Activated CD4-positive, alpha-beta T cell treated with anti-CD3 and anti-CD28 coated beads for 4 hours (primary cell): ENCODE results near the gene CACNA1S.

Source experiments
- DNase-seq, 2 donors: peaks; one replicate each; pipeline ENCODE4 v3.0.0-alpha.2; 2020

Gene CACNA1S

DNA sequence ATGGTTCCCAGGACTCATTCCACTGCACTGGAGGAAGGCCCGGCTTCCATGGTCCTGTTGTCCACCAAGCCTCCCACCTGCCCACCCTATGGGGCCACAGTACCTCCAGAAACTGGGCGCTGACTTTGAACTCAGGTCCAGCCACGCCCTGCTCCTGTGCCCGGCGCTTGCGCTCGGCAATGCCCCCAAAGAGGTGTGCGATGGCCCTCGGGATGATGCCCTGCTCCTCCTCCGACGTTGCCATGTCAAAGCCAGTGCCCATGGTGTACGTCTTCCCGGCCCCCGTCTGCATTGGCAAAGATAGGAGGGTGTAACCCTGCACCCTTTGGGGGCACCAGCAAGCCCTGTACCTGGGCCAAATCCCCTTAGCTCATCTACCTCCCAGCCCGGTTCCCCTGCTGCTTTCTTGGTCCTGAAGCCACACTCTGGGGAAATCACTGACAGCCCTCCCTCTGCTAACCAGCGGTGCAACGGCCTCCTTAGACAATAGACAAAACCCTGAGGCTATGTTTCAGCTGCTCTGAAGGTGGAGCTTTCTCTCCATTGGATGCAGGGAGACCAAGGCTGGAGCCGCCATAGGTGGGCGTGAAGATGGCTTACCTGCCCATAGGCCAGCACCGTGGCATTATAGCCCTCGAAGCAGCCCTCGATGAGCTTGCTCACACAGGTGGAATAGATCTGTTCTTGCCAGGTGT is 103.4 kb downstream of the CACNA1S start:
- DNase-seq: no peak

DNA sequence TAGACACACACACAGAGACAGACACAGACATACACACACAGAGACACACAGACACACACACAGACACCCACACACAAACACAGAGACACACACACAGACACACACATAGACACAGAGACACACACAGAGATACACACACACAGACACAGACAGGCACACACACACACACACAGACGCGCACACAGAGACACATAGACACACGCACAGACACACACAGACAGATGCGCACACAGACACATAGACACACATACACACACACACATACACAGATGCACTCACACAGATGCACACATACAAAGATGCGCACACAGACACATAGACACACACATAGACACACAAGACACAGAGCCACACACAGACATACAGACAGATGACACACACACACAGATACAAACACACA is 104.7 kb downstream of the CACNA1S start:
- DNase-seq: no peak

- DNase-seq: no peak
Measured at GRCh38 chr1:201006450-201006849, 105.8 kb downstream of the CACNA1S start.

- DNase-seq: no peak
Measured at GRCh38 chr1:201004732-201005131, 107.5 kb downstream of the CACNA1S start.

DNA sequence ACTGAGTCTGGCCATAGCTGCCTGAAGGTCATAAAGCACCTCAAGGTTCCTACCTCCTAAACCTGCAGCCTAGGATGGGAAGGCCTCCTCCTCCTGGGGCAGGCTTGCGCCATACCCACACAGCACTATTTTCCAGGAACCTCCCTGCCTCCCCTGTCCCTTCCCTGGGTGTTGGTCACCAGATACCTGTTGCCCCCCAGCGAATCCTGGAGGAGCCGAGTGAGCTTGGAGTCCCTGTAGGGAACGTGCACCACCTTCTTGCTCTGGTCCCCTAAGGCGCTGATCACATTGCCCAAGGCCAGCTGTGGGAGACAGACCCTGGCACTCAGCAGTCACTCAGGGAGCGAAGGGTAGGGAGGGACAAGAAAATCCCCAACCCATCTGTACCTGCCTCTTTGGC is 108.1 kb downstream of the CACNA1S start:
- DNase-seq: no peak

- DNase-seq: no peak
Measured at GRCh38 chr1:201002510-201002909, 109.7 kb downstream of the CACNA1S start.

GRCh38 chr1:201001962-201002361 is 110.3 kb downstream of the CACNA1S start:
- DNase-seq: no peak

DNA sequence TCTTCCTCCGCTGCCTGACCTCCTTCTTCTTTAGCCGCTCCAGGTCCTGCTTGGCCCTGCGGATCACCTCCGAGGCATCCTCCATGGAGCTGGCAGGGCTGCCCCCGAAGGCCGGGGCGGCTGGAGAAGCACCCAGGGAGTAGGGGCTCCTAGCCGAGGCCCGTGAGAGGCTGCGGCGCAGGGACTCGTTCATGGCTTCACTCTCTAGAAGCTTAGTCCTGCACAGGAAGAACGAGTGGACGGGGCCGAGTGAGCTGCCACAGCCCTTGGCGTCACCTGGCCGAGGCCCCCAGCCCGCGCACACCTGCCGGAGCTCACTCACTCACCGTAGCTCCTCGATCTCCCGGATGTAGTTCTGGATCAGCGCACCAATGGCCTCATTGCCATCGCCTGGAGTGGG is 111.8 kb downstream of the CACNA1S start:
- DNase-seq: no peak

DNA sequence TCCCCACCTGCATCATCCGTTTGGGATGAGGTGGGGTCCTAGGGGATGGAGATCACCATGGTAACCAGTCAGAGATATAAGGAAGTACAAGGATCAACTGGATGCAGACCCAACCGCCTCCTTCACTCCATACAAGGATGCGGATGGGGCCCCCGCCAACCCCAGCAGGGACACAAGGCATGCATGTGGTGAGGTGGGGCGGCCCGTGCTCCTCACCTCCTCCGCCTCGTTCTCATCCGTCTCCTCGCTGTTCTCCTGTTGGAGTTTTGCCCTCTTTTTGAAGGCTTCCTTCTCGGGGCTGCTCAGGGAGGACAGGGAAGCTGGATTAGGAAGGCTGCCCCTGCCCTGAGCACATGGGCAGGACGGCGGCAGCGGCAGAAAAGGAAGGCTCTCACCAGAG is 112.6 kb downstream of the CACNA1S start:
- DNase-seq: no peak

DNA sequence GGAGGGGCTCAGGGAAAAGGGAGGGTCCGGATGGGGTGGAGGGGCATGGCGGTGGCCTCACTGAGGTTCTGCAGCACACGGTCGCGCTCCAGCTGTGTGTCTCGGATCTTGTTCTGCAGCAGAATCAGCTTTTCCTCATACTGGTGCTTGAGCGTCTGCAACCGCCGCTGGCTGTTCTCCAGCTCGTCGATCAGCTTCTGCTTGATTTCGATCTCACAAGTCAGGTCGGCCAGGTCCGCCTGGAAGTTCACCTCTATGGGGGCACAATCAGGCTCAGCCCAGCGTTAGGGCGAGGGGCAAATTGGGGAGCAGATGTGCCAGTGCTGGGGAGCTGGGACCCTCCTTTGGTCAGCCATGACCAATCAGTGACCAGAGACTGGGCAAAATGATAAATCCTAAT is 113.9 kb downstream of the CACNA1S start:
- no peak for DNase-seq

GRCh38 chr1:200992382-200993048 is 119.7 kb downstream of the CACNA1S start:
- no peak for DNase-seq

- DNase-seq: no peak
Measured at GRCh38 chr1:200991097-200991614, 121.1 kb downstream of the CACNA1S start.

- no peak for DNase-seq
Measured at GRCh38 chr1:200990114-200990513, 122.1 kb downstream of the CACNA1S start.
